ENCODE measurements around the gene SERAC1. TPM values are rescaled to one million over a fixed set of nuclear protein-coding genes. Genes with fewer than 3 reads are reported as not detected.

Gene SERAC1
- total RNA-seq, 4 donors from 2014 or later, result 22.9 to 36.5 (median 27.8) TPM

GRCh38 chr6:158092806-158093205 lies 75.3 kb downstream of the SERAC1 start:
- H3K4me1 ChIP-seq, result peaks cover 0 to 6% (median 0%) of the 10 kb centered on the region in 3 donors
- peaks cover 0 to 82% of the 10 kb centered on the region in 2 donors for H3K36me3 ChIP-seq
- H3K27ac ChIP-seq, result no peak overlapping the region
- H3K4me3 ChIP-seq, result no peak overlapping the region
- no peaks in the 10 kb centered on the region for H3K27me3 ChIP-seq
- ATAC-seq, result no peak
- H3K9me3 ChIP-seq, result no peaks in the 10 kb centered on the region
- WGBS, 2 donors (ENCODE audit: low coverage in 1 of 2), result 96% methylated on average over 4 of the region's 9 CpGs; no CpG with 5 or more reads in 1 of the 2 donors
- no peak for TF ChIP-seq EP300 (IDR thresholded peaks at IDR 0.05)
- no peak for TF ChIP-seq POLR2AphosphoS5 (IDR thresholded peaks at IDR 0.05)
- no peak for TF ChIP-seq CTCF (IDR thresholded peaks at IDR 0.05)
- no peak for TF ChIP-seq POLR2A (IDR thresholded peaks at IDR 0.05)

DNA sequence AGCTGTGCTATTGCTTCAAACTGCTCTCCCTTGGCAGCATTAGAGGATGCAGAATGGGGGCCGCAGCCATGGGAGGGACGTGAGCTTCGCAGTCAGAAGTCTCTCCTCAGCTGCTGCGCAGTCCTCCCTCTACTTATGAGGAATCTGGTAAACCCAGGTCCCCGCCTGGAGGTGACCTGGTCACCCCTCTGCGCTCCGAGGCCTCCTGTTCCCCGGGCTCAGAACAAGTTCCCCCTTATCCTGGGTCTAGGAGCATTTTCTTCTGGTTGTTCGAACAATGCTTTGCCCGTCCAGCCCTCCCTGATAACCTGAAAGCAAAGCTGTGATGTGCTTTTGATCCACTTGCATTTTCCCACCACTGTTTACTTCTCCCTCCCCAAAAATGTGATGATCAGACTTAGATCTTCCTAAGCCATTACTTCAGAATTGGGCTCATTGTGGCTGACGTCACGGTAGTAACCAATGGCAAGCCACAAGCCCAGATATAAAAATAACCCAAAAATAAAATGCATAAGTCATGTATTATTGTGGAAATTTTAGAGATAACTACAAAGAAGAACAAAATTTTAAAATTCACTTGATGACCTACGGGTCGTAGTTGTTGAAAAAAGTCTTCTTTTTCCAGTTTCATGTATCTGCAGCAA lies 80.7 kb downstream of the SERAC1 start:
- Histone ChIP-seq H3K27me3 (no peaks in the 10 kb centered on the region), H3K4me3 (peak overlapping the region in 1 of 2 donors; percentile 12), H3K36me3 (peaks cover 0 to 82% of the 10 kb centered on the region in 2 donors), H3K4me1 (peaks cover 0 to 18% (median 3%) of the 10 kb centered on the region in 3 donors), H3K27ac (peak overlapping the region in 1 of 4 donors; percentile 46), H3K9me3 (no peaks in the 10 kb centered on the region)
- 77 to 94% methylated on average over 5 to 6 of the region's 14 CpGs for WGBS, 2 donors (ENCODE audit: low coverage in 1 of 2)
- no peak for TF ChIP-seq POLR2AphosphoS5 (IDR thresholded peaks at IDR 0.05)
- TF ChIP-seq POLR2A (IDR thresholded peaks at IDR 0.05), result no peak
- no peak for TF ChIP-seq CTCF (IDR thresholded peaks at IDR 0.05)
- TF ChIP-seq EP300 (IDR thresholded peaks at IDR 0.05), result no peak
- ATAC-seq, result no peak

GRCh38 chr6:158086504-158087223 lies 81.4 kb downstream of the SERAC1 start:
- H3K4me3 ChIP-seq, result peak overlapping the region in 1 of 2 donors; percentile 12
- peak; percentile 26 for ATAC-seq
- no peaks in the 10 kb centered on the region for H3K9me3 ChIP-seq
- peaks cover 0 to 79% of the 10 kb centered on the region in 2 donors for H3K36me3 ChIP-seq
- H3K27ac ChIP-seq, result peak overlapping the region in 1 of 4 donors; percentile 46
- WGBS, 2 donors (ENCODE audit: low coverage in 1 of 2), result 60 to 80% methylated on average over 1 to 4 of the region's 32 CpGs
- peaks cover 0 to 18% (median 3%) of the 10 kb centered on the region in 3 donors for H3K4me1 ChIP-seq
- H3K27me3 ChIP-seq, result no peaks in the 10 kb centered on the region
- TF ChIP-seq CTCF (IDR thresholded peaks at IDR 0.05), result no peak
- TF ChIP-seq POLR2AphosphoS5 (IDR thresholded peaks at IDR 0.05), result no peak
- no peak for TF ChIP-seq EP300 (IDR thresholded peaks at IDR 0.05)
- no peak for TF ChIP-seq POLR2A (IDR thresholded peaks at IDR 0.05)

DNA sequence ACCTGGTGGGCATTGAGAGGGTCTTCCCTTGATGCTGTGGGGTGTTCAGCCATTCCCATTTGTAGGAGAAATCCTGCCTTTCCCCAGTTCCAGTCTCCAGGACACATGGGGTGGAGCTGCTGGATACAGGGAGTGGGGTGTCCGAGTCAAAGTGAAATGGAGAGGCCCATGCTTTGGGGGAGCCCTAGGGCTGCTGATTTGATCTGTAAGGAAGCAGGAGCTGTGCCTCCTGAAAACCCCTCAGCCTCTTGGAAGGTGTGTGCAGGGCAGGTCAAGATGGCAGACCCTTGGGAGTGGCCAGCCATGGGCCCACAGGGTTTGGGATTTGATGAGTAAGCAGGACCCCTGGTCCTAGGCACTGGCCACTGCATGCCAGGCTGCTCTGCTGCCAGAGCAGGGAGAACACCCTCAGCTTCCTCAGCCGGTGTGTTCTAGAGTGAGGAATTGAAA lies 82.0 kb downstream of the SERAC1 start:
- WGBS, 2 donors (ENCODE audit: low coverage in 1 of 2), result 100% methylated on average over 1 of the region's 2 CpGs; no CpG with 5 or more reads in 1 of the 2 donors
- peak; percentile 15 for ATAC-seq
- Histone ChIP-seq H3K4me1 (peaks cover 0 to 18% (median 3%) of the 10 kb centered on the region in 3 donors), H3K36me3 (peaks cover 0 to 79% of the 10 kb centered on the region in 2 donors), H3K27ac (no peak overlapping the region), H3K4me3 (no peak overlapping the region), H3K9me3 (no peaks in the 10 kb centered on the region), H3K27me3 (no peaks in the 10 kb centered on the region)
- TF ChIP-seq POLR2AphosphoS5 (IDR thresholded peaks at IDR 0.05) (no peak), EP300 (IDR thresholded peaks at IDR 0.05) (no peak), POLR2A (IDR thresholded peaks at IDR 0.05) (no peak), CTCF (IDR thresholded peaks at IDR 0.05) (no peak)

Measured in gastroesophageal sphincter (tissue), 4 donors.